ENCODE data around the gene CYP4F11. TPM values are rescaled to one million over a fixed set of nuclear protein-coding genes. Genes with fewer than 3 reads are reported as not detected.

CYP4F11 gene
- total RNA-seq, 1 experiment from 2014 or later, result 2.6 TPM

- no peaks in the 10 kb centered on the region for H3K36me3 Mint-ChIP-seq (ENCODE audit: insufficient read depth, unreplicated experiment)
- TF ChIP-seq, protein P1, sequence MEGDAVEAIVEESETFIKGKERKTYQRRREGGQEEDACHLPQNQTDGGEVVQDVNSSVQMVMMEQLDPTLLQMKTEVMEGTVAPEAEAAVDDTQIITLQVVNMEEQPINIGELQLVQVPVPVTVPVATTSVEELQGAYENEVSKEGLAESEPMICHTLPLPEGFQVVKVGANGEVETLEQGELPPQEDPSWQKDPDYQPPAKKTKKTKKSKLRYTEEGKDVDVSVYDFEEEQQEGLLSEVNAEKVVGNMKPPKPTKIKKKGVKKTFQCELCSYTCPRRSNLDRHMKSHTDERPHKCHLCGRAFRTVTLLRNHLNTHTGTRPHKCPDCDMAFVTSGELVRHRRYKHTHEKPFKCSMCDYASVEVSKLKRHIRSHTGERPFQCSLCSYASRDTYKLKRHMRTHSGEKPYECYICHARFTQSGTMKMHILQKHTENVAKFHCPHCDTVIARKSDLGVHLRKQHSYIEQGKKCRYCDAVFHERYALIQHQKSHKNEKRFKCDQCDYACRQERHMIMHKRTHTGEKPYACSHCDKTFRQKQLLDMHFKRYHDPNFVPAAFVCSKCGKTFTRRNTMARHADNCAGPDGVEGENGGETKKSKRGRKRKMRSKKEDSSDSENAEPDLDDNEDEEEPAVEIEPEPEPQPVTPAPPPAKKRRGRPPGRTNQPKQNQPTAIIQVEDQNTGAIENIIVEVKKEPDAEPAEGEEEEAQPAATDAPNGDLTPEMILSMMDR (IDR thresholded peaks at IDR 0.05; ENCODE audit: unreplicated experiment), result no peak
- no peak overlapping the region for H3K4me3 Mint-ChIP-seq (ENCODE audit: low read depth, unreplicated experiment)
- peaks cover 3% of the 10 kb centered on the region for H3K9me3 Mint-ChIP-seq (ENCODE audit: low read depth, unreplicated experiment)
- no peak overlapping the region for H3K27ac Mint-ChIP-seq (ENCODE audit: unreplicated experiment)
- DNase-seq, result no peak
- no TSS peak for BruUV-seq (replicated peaks)
- no peaks in the 10 kb centered on the region for H3K4me1 Mint-ChIP-seq (ENCODE audit: low read depth, unreplicated experiment)
- CTCF ChIA-PET, result interaction anchor here (0.6 kb wide), 1 partner anchor 86 kb away, joined by 5 read pairs; no protein-coding TSS in a partner anchor
- no peaks in the 10 kb centered on the region for H3K27me3 Mint-ChIP-seq (ENCODE audit: unreplicated experiment)
- intact Hi-C loops (cut with micrococcal nuclease; ENCODE audit: unreplicated experiment), result no loop called here
Observed at GRCh38 chr19:15919243-15919642, 15.1 kb downstream of the CYP4F11 start.

DNA sequence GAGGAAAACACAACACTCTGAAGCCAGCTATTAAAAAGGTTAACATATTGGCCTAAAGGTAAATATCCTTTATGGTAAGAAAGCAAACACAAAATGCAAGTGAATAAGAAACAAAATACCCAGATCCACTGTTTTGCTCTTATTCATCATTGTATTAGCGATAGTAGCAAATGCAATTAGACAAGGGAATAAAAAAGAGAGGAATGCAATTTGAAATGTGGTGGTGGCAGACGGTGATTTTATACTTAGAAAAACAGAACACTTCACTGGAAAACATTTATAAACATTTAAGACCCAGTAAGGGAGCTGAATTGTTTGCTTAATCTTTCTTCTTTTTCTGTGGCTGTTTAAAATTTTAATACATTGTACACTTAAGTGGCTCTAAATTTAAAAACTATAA lies 19.2 kb downstream of the CYP4F11 start:
- Mint-ChIP-seq H3K9me3 (ENCODE audit: low read depth, unreplicated experiment) (peaks cover 3% of the 10 kb centered on the region), H3K36me3 (ENCODE audit: insufficient read depth, unreplicated experiment) (no peaks in the 10 kb centered on the region), H3K27ac (ENCODE audit: unreplicated experiment) (no peak overlapping the region), H3K4me1 (ENCODE audit: low read depth, unreplicated experiment) (no peaks in the 10 kb centered on the region), H3K4me3 (ENCODE audit: low read depth, unreplicated experiment) (no peak overlapping the region), H3K27me3 (ENCODE audit: unreplicated experiment) (no peaks in the 10 kb centered on the region)
- DNase-seq, result no peak
- CTCF ChIA-PET, result no interaction called here
- no TSS peak for BruUV-seq (replicated peaks)
- intact Hi-C loops (cut with micrococcal nuclease; ENCODE audit: unreplicated experiment), result no loop called here
- TF ChIP-seq, protein P1 (IDR thresholded peaks at IDR 0.05; ENCODE audit: unreplicated experiment), result no peak

GRCh38 chr19:15913830-15914229 lies 20.5 kb downstream of the CYP4F11 start:
- DNase-seq, result no peak
- Mint-ChIP-seq H3K27me3 (ENCODE audit: unreplicated experiment) (no peaks in the 10 kb centered on the region), H3K36me3 (ENCODE audit: insufficient read depth, unreplicated experiment) (no peaks in the 10 kb centered on the region), H3K9me3 (ENCODE audit: low read depth, unreplicated experiment) (peaks cover 3% of the 10 kb centered on the region), H3K27ac (ENCODE audit: unreplicated experiment) (no peak overlapping the region), H3K4me1 (ENCODE audit: low read depth, unreplicated experiment) (no peaks in the 10 kb centered on the region), H3K4me3 (ENCODE audit: low read depth, unreplicated experiment) (no peak overlapping the region)
- intact Hi-C loops (cut with micrococcal nuclease; ENCODE audit: unreplicated experiment), result no loop called here
- TF ChIP-seq, protein P1 (IDR thresholded peaks at IDR 0.05; ENCODE audit: unreplicated experiment), result no peak
- CTCF ChIA-PET, result no interaction called here
- no TSS peak for BruUV-seq (replicated peaks)

GRCh38 chr19:15913384-15913783 lies 20.9 kb downstream of the CYP4F11 start:
- BruUV-seq (replicated peaks), result no TSS peak
- DNase-seq, result no peak
- CTCF ChIA-PET, result no interaction called here
- Mint-ChIP-seq H3K27ac (ENCODE audit: unreplicated experiment) (no peak overlapping the region), H3K4me3 (ENCODE audit: low read depth, unreplicated experiment) (no peak overlapping the region), H3K36me3 (ENCODE audit: insufficient read depth, unreplicated experiment) (no peaks in the 10 kb centered on the region), H3K27me3 (ENCODE audit: unreplicated experiment) (no peaks in the 10 kb centered on the region), H3K9me3 (ENCODE audit: low read depth, unreplicated experiment) (peaks cover 3% of the 10 kb centered on the region), H3K4me1 (ENCODE audit: low read depth, unreplicated experiment) (no peaks in the 10 kb centered on the region)
- TF ChIP-seq, protein P1 (IDR thresholded peaks at IDR 0.05; ENCODE audit: unreplicated experiment), result no peak
- intact Hi-C loops (cut with micrococcal nuclease; ENCODE audit: unreplicated experiment), result no loop called here

Measured in Calu3 (cell line).